ENCODE measurements around the gene GMDS.
"Not testable (repeated sequence)": the region's sequence is repeated elsewhere in the genome, so short reads cannot be mapped to it uniquely, and the experiment has no call there.

The GMDS gene

GRCh38 chr6:1760876-1761275 lies 484.5 kb downstream of the GMDS start:
- DNase-seq, result no peak

DNA sequence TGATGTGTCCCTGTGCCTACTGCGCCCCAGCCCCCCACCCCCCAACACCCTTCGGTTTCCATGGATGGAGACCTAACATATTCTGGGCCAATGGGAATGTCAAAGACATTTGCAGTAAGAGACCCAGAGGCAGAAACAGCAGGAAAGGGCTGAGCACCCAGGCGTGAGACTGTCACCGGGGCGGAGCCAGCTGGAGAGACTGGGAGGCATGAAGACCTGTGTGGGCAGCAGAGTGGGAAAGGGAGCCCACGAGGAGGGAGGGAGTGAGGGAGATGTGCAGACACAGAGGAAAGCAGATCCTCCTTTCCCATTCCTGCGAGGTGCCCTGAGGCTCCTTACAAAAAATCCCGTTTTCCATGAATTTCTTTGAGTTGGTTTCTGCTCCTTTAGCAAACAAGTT lies 485.5 kb downstream of the GMDS start:
- DNase-seq, result no peak

DNA sequence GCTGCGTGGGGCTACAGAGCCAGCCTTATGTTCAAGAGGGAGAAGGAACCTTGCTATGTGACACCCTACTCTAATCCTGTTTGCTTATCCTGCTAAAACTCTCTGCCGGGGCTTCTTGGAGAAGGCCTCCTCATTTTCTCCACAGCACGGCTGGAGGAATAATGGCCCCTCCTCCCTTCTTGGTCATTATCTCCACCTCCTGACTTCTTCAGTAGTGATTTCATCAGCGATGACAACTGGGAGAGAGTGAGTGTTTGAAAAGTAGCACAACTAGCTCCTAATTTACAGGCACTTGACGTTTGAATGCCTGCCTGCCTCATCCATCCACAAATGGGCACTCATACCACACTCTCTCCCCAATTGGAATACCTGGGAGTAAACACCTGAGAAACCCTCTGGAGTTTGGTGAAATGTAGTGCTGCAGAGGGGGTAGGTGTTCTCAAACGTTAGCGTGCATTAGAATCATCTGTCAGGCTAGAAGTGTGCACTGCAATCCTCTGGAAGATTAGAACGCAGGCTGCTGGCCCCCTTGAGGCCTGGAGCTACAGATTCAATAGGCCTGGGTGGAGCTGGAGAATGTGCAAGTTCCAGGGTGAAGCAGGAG lies 487.2 kb downstream of the GMDS start:
- DNase-seq, result peak; percentile 22

DNA sequence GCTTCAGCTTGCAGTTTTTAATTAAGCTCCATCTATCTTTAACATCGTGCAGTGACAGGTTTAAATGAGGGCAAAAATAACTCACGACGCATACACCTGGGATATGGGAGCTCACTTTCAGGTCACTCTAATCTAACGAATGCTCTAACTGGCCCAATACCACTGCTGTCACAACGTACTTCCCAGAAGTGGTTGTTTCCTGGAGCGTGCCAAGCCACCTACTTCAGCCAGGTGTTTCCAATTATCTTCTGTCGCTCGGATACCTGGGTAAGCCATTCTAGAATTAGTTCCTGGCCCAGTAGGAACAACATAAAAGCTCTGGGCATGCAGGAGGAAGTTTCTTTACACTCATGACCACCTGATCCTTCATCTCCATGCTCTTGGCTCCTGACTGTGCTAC lies 488.3 kb downstream of the GMDS start:
- DNase-seq, result peak; percentile 74

GRCh38 chr6:1756472-1757129 lies 488.8 kb downstream of the GMDS start:
- no peak for DNase-seq

GRCh38 chr6:1751063-1751462 lies 494.3 kb downstream of the GMDS start:
- not testable (repeated sequence) for DNase-seq

- DNase-seq, result no peak
Measured at GRCh38 chr6:1749041-1749440, 496.4 kb downstream of the GMDS start.

DNA sequence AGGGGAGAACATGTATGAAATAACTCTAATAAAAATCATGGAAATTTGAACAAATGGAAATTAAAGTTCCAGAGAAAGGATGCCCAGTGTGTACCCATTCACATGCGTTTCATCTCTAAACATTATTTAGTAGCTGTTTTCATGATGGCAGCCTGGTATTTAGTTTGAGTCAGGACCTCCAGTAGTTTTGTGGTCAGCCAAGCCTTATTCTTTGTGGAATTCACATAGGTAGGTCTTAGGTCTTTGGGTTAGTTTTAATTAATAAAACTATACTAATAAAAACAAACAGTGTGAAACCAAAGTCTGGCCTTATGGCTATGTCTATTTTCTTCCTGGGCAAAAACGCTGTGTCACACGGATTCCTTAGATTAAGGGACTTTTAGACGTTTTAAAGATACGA lies 497.9 kb downstream of the GMDS start:
- DNase-seq, result no peak

- no peak for DNase-seq
Measured at GRCh38 chr6:1747003-1747402, 498.4 kb downstream of the GMDS start.

DNA sequence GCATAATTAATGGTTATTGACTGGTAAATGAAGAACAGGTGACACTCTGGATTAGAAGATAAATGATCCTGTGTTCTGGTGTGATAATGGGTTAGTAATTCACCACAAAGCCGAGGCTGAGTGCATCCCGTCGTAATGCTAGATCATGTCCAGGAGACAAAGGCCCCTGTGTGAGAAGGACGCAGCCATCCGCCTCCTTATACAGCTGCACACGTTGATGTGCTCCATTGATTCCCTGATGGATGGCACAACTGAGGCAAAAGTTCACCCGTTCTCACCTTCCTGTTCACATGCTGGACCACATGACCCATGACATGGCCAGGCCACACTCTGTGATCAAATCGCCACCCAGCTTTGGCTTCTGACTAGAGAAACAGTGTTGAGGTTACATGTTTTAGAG lies 499.6 kb downstream of the GMDS start:
- no peak for DNase-seq

DNA sequence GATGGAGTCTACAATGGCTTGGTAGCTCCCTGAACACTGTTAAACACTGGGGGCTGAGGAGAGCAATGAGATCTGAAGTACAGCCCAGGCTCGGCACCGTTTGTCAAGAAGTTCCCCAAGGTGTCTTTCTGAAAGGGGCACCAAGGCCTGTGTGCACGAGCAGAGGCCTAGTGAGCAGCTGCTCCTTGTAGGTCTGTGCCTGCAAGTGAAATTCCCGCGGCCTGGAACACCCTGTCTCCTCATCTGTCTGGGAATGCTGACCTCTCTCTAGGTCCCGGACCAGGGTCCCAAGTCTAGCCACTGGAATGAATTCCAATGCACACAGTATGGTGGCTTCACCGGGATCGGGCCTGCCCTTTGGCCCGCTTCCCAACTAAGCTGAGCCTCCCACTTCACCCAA lies 500.9 kb downstream of the GMDS start:
- no peak for DNase-seq

- no peak for DNase-seq
Measured at GRCh38 chr6:1739680-1740079, 505.7 kb downstream of the GMDS start.

DNA sequence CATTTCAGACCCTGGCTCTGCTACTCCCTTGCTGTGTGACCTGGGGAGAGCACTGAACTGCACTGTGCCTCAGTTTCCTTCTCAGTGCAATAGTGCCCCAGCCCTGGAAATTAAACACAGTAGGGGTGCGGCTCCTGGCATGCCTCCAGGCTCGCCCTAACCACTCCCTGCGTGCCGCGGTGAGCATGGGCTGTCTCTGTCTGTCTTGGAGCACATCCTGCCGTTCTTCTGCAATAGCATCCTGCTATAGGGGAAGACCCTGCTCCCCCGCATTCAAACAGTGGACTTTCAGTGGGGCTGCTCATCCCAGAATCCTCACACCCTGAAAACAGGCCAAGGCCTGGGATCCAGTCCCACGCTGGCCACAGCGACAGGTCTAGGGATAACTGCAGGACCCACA lies 506.2 kb downstream of the GMDS start:
- DNase-seq, result no peak

DNA sequence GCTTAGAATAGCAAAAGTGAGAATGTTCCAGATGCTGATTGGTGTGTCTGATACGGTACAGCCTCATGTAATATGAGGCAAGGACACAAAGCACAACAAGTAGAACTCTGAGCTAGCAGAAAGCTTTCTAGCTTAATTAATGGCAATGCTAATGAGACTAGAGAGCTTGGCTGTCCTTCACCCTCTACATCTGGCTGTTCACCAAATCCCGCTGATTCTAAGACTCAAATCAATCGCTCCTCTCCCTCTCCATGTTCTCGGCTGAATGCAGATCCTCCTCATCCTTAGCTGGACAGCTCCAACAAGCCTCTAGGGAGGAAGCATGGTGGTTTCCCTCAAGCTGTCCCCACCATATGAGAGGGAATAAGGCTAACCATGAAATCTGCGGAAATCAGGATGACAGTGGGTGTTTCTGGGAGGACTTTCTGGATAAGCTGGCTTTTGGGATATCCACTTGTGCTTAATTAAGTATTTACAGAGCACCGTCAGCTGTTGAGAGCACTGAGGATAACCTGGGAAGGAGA lies 506.8 kb downstream of the GMDS start:
- DNase-seq, result no peak

- no peak for DNase-seq
Measured at GRCh38 chr6:1737463-1738311, 507.7 kb downstream of the GMDS start.

GRCh38 chr6:1736346-1737105 lies 508.9 kb downstream of the GMDS start:
- no peak for DNase-seq

GRCh38 chr6:1735239-1735803 lies 510.1 kb downstream of the GMDS start:
- no peak for DNase-seq

DNA sequence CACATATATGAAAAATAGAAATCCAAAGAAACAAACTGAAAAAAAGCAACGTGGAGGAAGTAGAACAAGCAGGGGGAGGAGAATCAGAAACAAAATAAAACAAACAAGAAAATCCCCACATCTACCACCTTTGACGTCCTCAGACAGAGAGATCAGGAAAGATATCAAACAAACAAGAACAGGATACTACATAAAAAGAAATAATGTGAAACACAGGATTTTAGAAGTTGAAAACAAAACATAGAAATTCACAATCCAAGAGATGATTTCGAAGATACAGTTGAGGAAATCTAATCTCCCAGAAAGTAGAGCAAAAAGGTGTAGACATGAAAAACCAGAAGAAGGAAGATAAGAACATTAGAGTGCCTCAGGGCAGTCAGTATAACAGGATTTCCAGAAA lies 514.5 kb downstream of the GMDS start:
- DNase-seq, result no peak

DNA sequence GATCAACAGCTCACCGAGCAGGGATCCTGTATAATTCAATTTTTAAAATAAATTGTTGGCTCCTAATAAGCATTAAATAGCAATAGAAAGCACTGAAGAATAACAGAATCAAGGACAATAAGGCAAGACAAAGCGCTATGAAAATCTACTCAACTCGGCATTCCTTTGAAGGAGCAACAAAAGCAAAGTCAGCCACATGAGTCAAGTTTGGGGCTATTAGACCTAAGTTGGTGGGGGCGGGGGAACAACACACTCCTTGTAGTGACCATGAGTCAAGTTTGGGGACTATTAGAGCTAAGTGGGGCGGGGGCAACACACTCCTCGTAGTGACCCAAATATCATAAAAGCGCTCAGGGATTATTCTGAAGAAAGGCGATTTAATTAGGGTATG lies 515.7 kb downstream of the GMDS start:
- DNase-seq, result no peak

DNA sequence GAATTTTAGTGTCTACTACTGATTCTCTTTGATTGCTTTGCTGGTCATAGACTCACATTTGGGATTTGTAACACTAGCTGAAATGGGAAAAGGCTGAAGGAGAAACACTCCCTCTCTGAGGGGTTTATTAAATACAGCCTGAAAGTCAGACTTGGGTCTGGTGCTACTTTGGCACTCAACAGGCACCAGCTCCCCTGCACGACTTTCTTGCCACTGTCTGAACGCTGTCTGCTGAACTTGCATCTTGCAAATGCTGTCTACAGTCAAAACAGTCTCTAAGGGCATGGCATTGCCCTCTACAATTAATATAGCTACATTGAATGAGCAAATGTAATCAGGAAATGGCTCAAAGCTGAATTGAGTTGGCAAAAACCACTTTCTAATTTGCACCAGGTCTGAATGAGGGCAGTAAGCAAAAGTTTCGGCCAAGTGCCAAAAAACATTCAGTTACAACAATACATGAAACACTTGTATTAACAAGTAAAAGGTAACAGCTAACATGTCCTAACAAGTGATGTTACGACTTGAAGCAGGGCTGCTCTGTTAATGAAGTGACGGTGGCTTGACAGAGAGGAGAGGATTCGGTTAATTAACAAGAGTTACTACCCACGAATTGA lies 516.2 kb downstream of the GMDS start:
- DNase-seq, result no peak

- peak; percentile 16 for DNase-seq
Measured at GRCh38 chr6:1726341-1726768, 519.0 kb downstream of the GMDS start.

DNA sequence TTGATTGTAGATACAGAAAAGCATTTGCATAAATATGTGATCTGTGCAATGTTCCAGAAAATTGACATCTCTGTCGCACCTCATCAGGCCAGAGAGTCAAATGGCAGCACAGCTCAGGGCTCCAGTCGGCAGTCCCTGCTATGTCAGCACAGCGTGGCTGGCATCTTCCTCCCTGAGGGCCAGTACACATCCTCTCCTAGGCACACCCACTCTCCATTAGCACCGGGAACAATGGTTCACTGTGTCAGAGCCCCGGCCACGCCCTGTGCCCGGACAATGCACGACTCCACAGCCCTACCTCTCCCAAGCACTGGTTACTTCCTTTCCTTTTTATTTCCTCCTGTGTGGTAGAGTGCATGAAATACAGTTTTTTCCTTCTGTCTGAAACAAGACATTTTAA lies 520.8 kb downstream of the GMDS start:
- peak; percentile 48 for DNase-seq
